OCI-M2 (cell line): ENCODE results near the gene PRKAR1B.

Experiments used
- DNase-seq: peaks from one replicate; lab custom pipeline; 2025; ENCODE audit not compliant: unreplicated experiment; lab: John Stamatoyannopoulos, UW

Gene PRKAR1B

DNA sequence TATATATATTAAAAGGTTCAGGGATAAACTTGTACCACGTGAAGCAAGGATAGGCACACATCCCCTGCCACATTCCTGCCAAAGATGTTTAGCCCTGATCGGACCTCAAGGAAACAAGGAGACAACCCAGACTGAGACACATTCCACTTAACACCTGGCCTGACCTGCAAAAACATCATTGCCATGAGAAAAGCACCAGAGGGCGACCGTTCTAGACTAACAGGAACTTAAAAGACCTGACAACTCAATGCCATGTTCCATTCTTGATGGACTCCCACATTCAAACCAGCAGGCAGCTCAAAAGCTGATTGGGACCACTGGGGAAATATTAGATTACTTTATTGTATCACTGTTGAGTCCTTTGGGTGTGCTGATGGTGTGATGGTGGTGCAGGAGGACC, 199.4 kb downstream of the PRKAR1B start:
- no peak for DNase-seq

DNA sequence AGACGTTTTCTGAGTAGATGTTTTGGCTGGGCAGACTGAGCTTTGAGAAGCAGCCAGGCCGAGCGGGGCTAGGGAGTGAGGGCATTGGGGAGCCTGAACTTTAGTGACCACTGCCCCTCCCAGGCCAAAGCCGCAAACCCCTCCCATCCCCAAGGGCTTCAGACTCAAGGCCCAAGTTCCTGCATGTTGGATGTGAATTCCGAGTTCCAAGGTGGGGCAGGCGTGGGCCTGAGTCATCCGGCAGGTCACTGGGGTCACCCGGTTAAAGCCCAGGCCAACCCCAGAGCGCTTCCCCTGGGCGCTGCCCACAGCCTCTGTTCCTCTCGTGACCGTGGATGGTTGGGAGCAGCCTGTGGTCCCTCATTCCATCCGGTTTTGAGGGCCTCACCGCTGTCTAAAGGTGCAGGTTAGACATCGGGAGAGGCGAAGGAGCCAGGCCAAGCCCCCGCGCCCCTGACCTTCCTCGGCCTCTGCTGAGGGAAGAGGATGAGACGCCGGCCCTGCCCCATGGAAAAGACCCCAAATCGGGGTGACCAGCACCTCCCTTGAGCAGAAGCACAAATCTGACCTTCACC, 200.5 kb downstream of the PRKAR1B start:
- DNase-seq: no peak

DNA sequence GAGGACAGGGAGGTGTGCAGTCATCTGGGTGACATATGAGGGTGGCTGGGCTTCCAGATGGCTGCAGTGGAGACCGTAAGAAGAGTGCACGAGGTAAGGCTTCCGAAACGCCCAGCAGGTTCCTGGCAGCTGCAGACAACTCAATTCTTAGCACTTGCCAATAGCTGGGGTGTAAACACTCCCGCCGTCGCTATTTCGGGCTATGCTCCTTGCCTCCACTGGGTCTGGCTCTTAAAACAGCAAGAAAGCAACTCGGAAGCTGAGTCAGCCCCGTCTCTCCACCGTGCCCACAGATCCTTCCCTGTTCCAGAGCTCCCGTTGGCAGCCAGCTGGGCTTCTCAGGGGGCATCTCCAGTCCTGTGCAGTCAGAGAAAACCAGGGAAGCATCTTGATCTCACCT, 201.3 kb downstream of the PRKAR1B start:
- DNase-seq: no peak

DNA sequence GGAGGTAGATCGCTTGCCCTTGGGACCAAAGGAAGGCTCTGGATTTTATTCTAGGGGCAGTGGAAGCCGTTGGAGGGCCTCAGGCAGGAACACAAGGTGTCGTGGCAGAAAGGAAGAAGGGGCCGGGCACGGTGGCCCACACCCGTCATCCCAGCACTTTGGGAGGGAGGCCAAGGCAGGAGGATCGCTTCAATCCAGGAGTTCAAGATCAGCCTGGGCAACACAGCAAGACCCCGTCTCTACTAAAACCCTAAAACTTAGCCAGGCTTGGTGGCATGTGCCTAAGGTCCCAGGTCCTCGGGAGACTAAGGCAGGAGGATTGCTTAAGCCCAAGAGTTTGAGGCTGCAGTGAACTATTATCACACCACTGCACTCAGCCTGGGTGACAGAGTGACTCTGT, 202.3 kb downstream of the PRKAR1B start:
- no peak for DNase-seq

DNA sequence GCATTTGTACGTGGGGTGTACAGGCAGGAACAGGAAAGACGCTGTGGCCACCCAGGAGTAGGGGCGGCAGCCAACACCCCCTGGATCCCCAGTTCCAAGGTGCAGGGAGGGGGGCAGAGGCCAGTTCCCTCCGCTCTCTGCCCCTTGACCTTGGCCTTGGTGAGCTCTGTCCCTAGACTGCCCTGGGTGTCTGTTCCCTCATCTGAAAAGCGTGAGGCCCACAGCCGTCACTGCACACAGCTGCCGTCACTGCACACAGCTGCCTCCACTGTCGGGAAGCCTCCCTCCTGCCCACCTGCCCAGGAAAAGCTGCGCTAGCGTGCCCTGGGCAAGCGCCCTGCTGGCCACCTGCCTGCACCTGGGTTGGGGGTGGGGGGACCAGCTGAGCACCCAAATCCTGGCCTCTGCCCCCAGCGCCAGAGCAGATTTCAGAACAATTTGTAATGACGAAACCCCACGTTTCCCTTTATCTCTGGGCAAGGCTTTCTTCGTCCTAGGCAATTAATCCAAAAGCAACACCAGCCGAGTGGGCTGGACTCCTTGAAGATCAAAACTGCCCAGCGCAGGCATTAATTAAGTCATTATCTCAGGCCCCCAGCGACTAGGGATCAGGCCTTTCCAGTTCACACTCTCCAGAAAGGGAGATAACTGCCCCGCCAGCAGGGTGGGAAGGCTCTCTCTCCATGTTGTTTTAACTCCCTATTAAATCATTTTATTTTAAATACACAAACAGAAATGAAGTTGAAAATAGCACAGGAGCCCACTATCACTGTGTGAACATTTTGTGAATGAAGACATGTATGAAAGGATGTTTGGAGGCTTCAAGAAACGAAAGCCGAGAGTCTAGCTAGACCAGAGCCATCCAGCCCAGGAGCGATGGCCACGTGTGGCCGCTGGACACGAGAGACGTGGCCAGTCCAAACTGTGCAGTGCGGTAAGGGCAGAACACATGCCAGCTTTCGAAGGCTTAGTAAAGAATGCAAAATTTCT, 203.4 kb downstream of the PRKAR1B start:
- no peak for DNase-seq

DNA sequence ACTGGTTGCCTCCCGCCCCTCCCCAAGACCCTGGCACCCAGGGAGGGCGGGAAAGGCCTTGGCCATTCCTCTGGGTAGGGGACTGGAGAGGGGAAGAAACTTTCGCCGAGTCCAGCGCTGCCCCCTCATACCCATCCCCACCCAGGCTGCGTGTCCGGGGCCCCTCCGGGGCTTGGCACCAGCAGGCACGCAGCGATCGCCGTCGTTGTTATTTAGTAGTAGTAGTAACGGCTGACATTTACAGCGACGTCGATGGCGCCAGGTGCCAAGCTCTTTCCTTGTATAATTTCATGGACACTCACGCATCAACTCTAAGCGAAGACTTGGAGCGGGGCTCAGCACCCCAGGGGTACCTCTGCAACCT, 204.1 kb downstream of the PRKAR1B start:
- no peak for DNase-seq

DNA sequence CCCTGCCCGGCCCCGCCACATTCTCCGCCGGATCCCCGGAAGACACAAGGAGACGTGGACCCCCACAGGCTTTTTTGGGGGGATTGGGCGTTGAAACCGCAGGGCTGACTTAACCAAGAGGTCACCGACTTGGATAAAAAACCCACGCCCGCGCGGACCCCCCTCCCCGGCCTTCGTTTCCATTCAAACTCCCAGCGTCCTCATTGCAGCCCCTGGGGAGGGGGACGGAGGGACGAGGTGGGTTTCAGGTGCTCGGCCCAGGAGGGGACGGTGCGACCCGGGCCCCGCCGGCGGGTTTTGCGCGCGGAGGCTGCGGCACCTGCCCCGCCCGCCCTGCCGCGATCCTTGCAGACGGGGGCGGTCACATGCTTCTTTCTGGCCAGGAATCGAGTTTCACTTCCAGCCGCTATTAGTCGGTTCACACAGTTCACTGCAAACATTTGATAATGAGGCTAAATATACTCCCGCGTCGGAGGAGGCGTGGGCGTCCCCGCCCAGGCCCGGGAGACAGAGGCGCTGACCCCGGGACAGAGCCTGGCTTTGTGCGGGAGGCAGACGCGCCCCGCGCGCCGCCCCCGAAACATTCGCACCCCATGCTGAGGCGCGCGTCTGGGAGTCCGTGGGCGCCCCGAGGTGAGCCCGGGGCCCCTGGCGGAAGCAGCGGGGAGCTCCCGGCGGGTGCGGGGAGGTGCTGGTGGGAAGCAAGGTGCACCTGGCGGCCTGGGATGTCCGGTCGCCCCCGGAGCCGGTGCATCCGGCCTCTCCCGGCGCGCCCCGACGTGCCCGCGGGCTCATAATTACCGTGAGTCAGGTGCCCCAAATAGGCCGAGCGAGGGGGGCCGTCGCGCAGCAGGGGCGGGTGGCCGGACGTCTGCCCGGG, 204.8 kb downstream of the PRKAR1B start:
- DNase-seq: no peak

DNA sequence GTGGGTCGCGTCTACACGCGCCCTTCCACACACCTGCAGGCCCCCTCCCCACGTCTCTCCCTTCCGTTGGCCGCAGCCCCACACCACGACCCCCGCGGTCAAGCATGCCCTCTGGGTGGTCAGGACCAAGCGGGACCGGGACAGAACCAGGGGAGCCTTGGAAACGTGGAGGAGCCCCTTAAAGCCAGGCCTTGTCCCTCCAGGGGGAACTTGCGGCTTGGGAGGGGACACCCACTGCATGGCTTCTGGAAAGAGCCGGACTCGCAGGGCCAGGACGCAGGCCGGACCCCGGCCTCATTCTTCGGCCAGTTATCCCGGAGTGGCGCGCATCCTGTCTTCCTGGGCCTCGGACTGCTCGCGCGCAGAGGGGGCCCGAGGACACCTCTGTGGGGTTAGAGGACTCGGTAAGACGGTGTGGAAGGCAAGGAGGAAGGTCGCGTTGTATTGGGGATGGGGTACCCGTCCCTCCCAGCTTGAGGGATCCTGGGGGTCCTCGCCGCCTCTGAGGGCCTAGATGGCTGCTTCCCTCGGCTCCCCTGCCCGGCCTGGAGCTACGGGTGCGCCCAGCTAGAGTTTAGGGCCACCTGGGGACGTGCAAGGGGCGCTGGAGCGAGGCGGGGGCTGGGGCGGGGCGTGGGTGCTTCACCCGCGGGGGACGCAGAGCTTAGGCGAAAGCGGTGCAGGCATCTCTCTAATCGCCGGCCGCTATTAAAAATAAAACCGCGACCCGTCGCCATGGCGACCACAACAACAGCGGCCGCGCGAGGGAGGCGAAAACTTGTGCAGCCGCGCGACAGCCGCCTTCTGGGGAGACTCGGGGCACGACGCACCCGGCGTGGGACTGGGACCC, 205.6 kb downstream of the PRKAR1B start:
- DNase-seq: no peak

DNA sequence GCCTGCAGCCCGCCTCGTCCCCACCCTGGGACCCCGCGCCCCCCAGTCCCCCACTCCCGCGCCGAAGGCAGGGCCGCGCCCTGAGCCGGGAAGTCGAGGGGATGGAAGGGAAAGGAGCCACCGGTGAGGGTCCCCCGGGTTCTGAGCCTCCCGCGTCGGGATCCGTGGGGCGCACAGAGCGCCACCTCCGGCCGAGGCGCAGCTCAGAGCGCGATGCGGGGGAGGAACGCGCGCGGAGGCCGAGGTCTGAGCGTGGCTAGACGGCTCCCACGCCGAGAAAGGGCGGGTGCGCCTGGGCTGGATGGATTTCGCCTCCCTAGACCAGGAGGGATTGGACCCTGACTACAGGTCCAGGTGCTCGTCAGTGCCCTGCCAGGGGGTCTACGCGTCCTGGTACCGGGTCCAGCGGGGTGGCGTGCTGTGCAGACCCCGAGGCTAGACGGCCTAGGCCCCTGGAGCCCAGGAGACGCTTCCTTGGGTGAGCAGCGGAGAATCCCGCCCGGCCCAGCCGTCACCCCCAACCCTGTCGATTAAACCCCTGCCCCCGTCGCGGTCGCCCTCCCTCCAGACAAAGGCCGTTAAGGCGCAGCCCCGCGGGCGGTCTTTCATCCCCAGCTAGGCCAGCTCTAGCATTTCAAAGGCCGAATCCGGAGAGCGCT, 206.4 kb downstream of the PRKAR1B start:
- no peak for DNase-seq

DNA sequence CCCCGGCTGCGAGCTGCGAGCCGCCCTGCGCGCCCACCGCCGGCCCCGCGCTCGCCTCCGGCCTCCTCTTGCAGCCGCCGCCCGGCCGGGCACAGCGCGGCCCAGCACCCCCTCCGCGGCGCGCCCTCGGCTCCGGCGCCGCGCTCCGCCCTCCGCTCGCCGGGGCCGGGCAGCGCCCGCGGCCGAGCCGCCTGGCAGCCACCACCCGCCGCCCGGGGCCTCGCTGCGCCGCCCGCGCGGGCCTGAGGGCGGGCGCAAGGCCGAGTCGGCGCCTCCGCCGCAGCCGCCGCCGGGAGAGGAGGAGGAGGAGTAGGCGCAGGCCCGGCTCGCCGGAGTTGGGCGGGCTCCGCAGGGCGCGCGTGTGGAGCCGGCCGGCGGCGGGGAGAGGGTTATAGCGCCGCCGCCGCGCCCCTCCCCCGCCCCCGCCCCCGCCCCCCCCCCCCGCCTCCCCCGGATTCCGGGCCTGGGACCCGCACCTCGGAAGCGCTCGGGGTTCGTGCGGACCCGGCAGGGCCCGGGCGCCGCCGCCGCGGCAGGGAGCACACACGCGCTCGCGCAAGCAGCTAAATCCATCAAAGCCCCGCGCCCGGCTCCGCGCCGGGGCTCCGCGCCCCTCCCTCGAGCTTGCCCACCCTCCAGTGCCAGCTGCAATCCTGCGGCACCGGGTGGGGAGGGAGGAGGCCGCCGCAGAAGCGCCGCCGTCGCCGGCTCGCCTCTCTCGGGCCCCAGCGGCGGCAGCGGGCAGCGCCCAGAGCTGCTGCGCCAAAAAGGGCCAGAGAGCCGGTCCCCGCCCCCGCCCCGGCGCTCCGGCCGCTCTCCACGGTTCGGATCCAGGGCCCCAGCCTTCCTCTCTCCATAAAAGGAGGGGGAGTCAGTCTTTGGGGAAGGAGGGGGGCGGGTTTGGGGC, 207.3 kb downstream of the PRKAR1B start, which contains the start of gene PDGFA:
PDGFA (minus strand) TSS at position 363 of the 907 bp plus-strand sequence. CDS start 845 bp downstream, outside the sequence.
- DNase-seq: no peak

DNA sequence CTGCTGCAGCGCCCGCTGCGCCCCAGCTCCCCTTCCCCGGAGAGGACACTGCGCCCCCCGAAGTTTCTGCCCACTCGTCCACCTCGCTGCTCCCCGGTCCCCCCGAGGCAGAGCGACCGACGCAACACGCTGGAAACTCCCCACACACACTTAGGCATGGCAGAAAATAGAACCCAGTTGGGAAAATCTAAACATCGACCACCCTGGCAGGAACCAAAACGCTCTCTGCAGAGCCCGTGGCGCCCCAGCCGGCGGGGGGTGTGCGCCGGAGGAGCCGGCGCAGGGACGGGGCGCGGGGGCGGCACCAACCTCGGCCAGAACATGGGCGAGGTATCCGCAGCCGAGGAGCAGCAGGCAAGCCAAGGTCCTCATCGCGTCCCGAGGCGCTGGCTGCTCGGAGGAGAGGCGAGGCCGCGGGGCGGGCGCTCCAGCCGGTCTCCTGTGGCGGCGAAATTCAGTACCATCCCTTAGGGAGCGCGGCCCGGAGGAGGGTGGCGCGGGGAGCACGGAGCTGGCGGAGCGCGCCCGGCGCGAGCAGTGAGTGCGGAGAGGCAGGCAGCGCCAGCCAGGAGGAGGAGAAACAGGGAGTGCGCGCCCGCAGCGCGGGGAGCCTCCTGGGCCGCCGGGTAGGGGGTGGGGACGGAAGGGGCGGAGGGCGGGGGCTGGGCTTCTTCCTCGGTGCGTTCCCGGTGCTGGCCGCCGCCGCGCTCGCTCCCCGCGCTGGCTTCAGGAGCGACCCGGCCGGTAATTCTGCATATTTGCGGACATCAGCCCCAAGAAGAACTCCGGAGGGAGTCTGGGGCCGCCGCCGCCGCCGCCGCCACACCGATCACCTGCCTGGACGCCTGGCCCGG, 208.2 kb downstream of the PRKAR1B start:
- no peak for DNase-seq

DNA sequence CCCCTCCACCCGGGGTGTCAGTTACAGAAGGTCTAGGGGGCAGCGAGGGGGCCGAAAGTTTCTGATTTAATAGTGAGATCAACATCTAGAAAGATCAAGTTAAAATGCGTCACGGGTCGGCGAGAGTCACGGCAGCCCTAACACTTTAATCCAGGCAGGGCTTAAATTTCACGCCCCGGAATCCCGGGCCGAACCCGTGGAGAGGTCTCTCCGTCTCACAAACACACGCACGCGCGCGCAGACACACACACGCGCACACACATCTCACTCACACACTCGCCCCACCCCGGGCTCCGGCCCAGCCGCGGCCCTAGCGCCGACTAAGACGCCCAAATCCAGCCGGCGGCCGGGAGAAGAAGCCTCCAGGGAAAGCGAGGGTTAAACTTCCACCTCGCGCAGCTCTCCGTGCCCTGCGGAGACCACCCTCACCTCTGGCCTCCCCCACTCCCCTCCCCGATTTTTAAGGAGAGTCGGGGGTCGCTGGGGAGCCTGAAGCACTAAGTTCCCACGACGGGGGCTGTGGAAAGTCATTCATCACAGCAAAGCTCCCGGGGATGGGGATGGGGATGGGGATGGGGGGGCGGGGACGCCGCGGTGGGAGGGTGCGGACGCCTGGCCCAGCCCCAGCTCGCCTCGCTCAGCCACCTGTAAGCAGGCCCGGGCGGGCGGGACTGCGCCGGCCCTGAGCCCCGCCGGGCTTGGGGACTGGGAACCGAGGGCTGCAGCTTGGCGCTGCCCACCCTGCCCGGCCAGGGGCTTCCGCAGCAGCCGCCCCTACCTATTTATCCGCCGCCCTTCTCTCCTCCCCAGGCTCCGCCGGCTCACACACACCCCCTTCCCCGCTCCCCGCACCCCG, 209.1 kb downstream of the PRKAR1B start:
- DNase-seq: no peak

DNA sequence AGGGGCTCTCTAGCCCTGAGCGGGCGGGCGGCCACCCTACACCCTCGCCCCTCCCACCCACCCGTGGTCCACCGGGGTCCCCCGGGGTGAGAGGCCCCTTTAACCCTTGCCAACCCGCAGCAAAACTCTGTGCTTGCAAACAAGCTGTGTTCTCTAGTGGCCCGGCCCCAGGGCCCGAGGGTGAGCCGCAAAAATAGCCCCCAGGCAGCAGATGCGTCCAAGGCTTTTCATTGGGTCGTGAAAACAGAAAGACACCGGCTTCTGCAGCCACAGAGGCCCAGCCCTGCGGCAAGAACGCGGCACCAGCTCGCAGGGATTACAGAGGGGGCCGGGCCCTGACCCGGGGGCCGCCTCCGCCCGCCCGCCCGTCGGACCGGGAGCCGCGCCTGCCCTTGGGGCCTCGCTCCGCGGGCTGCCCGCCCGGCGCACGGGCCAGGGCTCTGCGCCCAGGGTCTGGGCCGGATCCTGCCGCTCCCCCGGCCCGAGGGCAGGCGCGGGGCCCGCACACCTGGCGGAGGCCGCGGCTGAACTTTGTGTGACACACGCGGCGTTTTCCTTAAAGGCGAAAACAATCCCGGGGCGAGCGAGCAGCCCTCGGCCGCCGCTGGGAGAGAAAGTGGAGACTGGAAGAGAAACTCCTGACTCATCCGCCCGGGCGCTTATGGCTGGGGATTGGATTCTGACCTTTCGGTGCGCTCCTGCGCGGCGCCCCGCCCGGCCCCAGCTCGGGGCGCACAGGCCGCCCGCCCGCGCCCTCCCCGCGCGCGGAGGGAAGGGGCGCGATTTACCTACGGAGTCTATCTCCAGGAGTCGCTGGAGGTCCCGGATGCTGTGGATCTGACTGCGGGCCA, 210.2 kb downstream of the PRKAR1B start:
- no peak for DNase-seq

DNA sequence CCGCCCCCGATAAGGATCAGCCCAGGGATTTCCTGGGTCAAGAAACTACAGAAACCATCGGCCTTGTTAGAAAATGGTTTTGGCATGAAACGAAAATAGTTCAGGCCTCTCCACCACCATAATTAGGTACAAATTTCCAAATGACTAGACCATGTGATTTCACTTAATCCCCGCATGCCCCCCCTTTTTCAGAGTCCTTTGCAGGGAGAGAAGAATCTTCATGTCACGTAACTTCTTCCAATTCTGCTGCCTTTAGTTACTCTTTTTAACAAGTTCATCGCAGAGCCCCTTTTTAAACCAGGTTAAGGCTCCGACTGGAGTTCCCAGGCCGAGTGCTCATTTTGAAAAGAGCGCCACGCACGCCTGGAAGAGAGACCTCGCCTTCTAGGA, 210.9 kb downstream of the PRKAR1B start:
- no peak for DNase-seq

DNA sequence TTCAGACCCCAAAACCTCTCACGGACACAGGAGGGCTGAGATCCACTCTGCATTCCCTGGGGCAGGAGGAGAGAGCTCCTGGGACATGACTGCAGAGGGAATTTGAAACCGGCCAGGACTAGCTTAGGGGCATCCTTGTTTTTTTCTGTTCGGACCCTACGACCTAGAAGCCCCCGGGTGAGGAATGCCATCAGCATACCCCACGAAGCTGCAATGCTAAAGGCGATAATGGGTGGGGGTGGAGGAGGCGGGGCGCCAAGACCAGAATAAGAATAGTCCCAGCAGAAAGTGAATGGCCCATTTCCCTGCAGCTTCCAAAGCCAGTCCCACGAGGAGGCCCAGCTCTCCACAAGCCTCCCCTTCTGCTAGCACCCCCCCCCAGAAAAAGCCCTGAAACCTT, 211.5 kb downstream of the PRKAR1B start:
- no peak for DNase-seq
